Muscle of leg (tissue), 11 donors: Measurements from ENCODE around the gene NEK9. TPM values are rescaled to one million over a fixed set of nuclear protein-coding genes. Genes with fewer than 3 reads are reported as not detected.
"Not testable (repeated sequence)": the region's sequence is repeated elsewhere in the genome, so short reads cannot be mapped to it uniquely, and the experiment has no call there.

Experiments used
- DNase-seq: peaks from one replicate; pipeline ENCODE4 v3.0.0; 2013
- H3K27ac ChIP-seq: one replicate; pipeline ENCODE4 v1.5.1; 2013; ENCODE audit warnings: mild to moderate bottlenecking, low read length, control low read depth
- H3K27me3 ChIP-seq: one replicate; pipeline ENCODE4 v1.6.1; 2013; ENCODE audit warnings: low read length; ENCODE audit not compliant: control insufficient read depth, insufficient read depth
- H3K36me3 ChIP-seq: one replicate; pipeline ENCODE4 v1.6.1; 2013; ENCODE audit warnings: low read length; ENCODE audit not compliant: control insufficient read depth, insufficient read depth
- H3K4me1 ChIP-seq: one replicate; pipeline ENCODE4 v1.6.1; 2013; ENCODE audit warnings: low read length; ENCODE audit not compliant: control insufficient read depth, insufficient read depth
- H3K4me3 ChIP-seq: one replicate; pipeline ENCODE4 v1.5.1; 2013; ENCODE audit warnings: low read length, control low read depth
- H3K9me3 ChIP-seq: replicated peaks from 2 replicates; pipeline ENCODE4 v1.6.1; 2013; ENCODE audit warnings: low read depth, low read length; ENCODE audit not compliant: control insufficient read depth
- WGBS: methylation state at CpG from one replicate; pipeline ENCODE4 v1.1.5; 2013; ENCODE audit warnings: missing lambda C conversion rate; ENCODE audit not compliant: insufficient coverage; 5-methylcytosine and 5-hydroxymethylcytosine counted together
- polyA plus RNA-seq, 8 donors: library from polyadenylated mRNA; unstranded; fragments of 120-200 nt; gene quantifications; one replicate each; pipeline versions ENCODE4 v1.2.1 to v1.2.3, GENCODE V29; 2013; ENCODE audit warnings: inconsistent platforms in 1 of 8, low replicate concordance in 1 of 8; ENCODE audit not compliant: insufficient read length in 8 of 8, insufficient read depth in 1 of 8
- total RNA-seq: library from RNA; stranded (reverse); fragments of 120-200 nt; gene quantifications from one replicate; pipeline ENCODE4 v1.2.4, GENCODE V29; 2013

NEK9 gene
- total and polyA plus RNA-seq, 9 donors = 34.4 to 99.7 (median 81.1) TPM

DNA sequence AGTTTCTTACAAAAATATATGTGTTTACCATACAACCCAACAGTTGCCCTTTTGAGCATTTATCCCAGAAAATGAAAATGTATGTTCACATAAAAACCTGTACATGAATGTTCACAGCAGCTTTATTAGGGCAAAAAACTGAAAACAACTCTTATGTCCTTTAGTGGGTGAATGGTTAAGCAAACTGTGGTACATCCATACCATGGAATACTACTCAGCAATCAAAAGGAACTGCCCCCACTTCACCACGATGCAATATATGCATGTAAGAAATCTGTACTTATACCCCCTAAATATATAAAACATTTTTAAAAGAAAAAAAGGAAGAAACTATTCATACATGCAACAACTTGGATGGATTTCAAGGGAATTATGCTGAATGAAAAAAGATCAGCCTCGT is 6.7 kb upstream of the NEK9 start:
- Histone ChIP-seq H3K27me3 (no peaks in the 10 kb centered on the region), H3K4me1 (no peaks in the 10 kb centered on the region), H3K27ac (no peak overlapping the region), H3K36me3 (peaks cover 22% of the 10 kb centered on the region), H3K9me3 (peaks cover 2% of the 10 kb centered on the region), H3K4me3 (no peak overlapping the region)
- no CpG with 5 or more reads among the region's 2 CpGs for WGBS
- DNase-seq = no peak

DNA sequence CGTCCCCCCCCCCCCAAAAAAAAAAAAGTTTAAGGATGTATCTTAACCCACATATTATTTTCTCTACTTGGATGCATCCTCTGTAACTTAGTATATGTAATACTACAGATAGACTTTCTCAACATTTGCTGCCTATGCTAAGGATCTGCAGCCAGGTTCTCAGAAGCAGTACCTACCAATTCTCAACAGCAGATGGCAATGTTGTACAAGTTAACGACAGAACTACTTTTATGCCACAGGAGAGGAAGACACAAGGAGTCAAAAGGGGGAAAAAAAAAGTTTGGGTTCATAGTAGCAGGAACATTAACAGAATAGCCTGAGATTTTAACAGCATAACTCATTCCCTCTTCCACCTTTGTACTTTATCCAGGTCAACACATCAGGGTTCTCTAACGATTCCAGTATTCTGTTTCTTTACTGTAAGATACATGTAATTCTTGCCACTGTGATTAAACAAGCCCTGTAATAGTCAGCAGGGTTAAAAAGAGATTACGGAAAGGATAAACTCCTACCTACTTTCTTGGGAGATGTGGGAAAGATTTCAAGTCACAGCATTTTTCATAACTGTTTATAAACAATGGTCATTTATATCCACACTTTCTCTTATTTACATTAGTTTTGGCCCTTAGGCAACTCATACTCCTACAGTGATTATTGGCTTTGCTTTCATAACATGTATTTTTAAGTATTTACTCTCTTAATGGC is 5.7 kb upstream of the NEK9 start:
- no peak overlapping the region for H3K27ac ChIP-seq
- no peaks in the 10 kb centered on the region for H3K27me3 ChIP-seq
- DNase-seq = peak; percentile 87
- H3K4me3 ChIP-seq = no peak overlapping the region
- WGBS = no CpG with 5 or more reads among the region's 4 CpGs
- H3K4me1 ChIP-seq = peaks cover 7% of the 10 kb centered on the region
- H3K9me3 ChIP-seq = peaks cover 2% of the 10 kb centered on the region
- H3K36me3 ChIP-seq = peaks cover 22% of the 10 kb centered on the region

DNA sequence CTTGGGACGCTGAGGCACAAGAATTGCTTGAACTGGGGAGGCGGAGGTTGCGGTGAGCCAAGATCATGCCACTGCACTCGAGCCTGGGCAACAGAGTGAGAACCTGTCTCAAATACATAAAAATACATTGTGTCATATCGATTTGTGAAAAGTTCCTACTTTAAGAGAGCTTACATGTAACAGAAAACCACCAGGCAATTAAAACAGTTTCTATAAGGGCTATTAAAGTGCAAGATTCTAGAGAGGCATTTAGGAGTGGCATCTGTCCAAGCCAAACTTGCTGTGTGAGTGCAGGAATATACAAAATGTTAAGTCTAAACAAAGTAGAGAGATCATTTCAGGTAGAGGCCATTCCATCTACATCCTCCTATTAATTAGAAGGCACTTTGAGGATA is 1.7 kb upstream of the NEK9 start:
- H3K4me3 ChIP-seq = no peak overlapping the region
- no peak overlapping the region for H3K27ac ChIP-seq
- 89% methylated on average over 1 of the region's 5 CpGs for WGBS
- no peaks in the 10 kb centered on the region for H3K27me3 ChIP-seq
- H3K36me3 ChIP-seq = peaks cover 9% of the 10 kb centered on the region
- peaks cover 1% of the 10 kb centered on the region for H3K9me3 ChIP-seq
- DNase-seq = no peak
- H3K4me1 ChIP-seq = peaks cover 16% of the 10 kb centered on the region

DNA sequence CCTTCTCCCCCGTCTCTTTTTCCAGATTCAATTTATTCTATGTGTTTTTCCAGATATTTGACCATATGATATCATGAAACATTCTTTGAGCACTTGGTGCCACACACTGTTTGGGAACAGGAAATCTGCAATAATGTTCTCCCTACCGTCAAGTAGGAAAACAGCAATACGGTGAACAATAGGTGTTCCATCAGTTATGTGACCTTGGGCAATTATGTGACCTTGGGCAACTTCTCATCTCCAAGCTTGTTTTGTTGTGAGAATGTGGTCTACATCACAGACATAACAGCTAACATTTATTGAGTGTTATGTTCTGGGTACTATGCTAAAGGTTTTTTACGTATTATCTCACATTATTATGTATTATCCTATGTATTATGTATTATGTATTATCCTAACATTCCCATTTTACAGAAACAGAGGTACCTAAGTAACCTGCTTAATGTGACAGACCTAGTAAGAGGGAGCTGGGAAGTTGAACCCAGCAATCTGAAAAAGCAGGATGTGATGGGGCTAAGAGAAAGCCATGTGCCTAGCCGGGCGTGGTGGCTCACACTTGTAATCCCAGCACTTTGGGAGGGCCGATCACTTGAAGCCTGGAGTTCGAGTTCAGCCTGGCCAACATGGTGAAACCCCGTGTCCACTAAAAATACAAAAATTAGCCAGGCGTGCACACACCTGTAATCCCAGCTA is 1.2 kb upstream of the NEK9 start:
- Histone ChIP-seq H3K4me3 (peak overlapping the region; percentile 94), H3K9me3 (no peaks in the 10 kb centered on the region), H3K27ac (peak overlapping the region; percentile 94), H3K36me3 (peaks cover 5% of the 10 kb centered on the region), H3K4me1 (peaks cover 16% of the 10 kb centered on the region), H3K27me3 (no peaks in the 10 kb centered on the region)
- no peak for DNase-seq
- 90% methylated on average over 6 of the region's 10 CpGs for WGBS

DNA sequence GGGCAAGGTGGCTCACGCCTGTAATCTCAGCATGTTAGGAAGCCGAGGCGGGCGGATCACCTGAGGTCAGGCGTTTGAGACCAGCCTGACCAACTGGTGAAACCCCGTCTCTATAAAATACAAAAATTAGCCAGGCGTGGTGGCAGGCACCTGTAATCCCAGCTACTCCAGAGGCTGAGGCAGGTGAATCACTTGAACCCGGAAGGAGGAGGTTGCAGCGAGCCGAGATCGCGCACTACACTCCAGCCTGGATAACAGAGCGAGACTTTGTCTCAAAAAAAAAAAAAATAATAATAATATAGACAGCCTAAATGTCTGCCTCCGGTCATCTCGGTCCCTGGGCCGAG is 599 bp upstream of the NEK9 start:
- Histone ChIP-seq H3K4me3 (peak overlapping the region; percentile 94), H3K27ac (peak overlapping the region; percentile 94), H3K4me1 (peaks cover 16% of the 10 kb centered on the region)
- H3K36me3 ChIP-seq, H3K27me3 ChIP-seq, H3K9me3 ChIP-seq, DNase-seq: not testable (repeated sequence)
- WGBS = 43% methylated on average over 6 of the region's 16 CpGs

DNA sequence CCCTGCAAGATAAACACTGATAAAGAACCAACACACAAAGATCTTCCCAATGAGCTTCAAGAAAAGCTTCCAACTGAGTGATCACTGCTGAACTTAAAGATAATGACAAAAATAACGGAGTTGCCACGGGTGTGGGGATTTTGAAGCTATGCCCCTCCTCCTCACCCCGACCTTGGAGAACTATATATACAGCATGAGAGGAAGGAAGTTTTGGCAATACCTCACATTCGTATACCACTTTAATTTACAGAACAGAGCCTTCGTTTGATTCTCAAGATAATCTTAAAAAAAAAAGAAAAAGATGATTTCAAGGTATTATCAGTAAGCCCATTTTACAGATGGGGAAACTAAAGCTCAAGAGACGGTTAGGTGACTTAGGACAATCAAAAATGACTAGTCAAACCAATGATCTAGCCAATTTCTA is 715 bp downstream of the NEK9 start:
- no peak for DNase-seq
- Histone ChIP-seq H3K36me3 (peaks cover 13% of the 10 kb centered on the region), H3K4me1 (peaks cover 16% of the 10 kb centered on the region), H3K9me3 (no peaks in the 10 kb centered on the region), H3K4me3 (peak overlapping the region; percentile 94), H3K27ac (peak overlapping the region; percentile 94), H3K27me3 (no peaks in the 10 kb centered on the region)
- WGBS = no CpG with 5 or more reads among the region's 6 CpGs

DNA sequence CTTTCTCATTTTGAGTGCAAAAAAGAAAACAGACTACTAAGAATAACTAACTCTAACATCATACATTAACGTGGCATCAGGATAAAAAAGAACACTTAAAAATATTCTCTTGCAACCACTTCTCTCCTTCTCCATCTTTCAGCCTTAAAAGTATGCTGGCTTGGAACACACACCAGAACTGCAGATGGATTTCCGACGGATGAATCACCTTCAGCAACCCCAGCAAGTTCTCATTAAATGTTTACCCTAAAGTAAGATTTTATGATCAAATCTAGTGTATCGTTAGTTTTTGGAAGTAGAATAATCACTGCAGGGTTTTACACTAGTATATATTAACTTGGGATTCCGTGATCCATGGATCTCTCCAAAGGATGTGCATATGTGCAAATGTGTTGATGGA is 1.2 kb downstream of the NEK9 start:
- no peak for DNase-seq
- H3K9me3 ChIP-seq = no peaks in the 10 kb centered on the region
- H3K36me3 ChIP-seq = peaks cover 11% of the 10 kb centered on the region
- peak overlapping the region; percentile 94 for H3K4me3 ChIP-seq
- H3K4me1 ChIP-seq = peaks cover 16% of the 10 kb centered on the region
- WGBS = no CpG with 5 or more reads among the region's 5 CpGs
- H3K27ac ChIP-seq = no peak overlapping the region
- no peaks in the 10 kb centered on the region for H3K27me3 ChIP-seq

DNA sequence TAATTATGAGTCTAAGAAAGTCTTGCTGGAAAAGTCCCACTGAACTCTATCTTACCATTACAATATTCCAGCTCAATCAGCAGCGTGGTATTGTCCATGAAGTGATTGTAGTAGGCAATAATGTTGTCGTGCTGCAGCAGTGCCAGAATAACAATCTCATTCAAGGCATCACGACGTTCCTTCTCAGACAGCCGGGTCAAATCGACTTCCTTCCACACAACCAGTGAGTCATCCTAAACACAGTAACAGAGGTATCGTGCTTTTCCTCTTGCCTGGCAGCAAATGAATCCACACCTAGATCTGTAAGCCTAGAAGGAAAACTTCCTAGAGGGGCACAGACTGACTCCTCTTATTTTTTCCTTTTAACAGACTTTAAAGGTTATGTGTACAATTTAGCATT is 2.9 kb downstream of the NEK9 start:
- Histone ChIP-seq H3K27me3 (no peaks in the 10 kb centered on the region), H3K4me1 (peaks cover 16% of the 10 kb centered on the region), H3K36me3 (peaks cover 13% of the 10 kb centered on the region), H3K4me3 (no peak overlapping the region), H3K27ac (peak overlapping the region; percentile 31), H3K9me3 (no peaks in the 10 kb centered on the region)
- DNase-seq = peak; percentile 43
- WGBS = 61% methylated on average over 5 of the region's 7 CpGs

DNA sequence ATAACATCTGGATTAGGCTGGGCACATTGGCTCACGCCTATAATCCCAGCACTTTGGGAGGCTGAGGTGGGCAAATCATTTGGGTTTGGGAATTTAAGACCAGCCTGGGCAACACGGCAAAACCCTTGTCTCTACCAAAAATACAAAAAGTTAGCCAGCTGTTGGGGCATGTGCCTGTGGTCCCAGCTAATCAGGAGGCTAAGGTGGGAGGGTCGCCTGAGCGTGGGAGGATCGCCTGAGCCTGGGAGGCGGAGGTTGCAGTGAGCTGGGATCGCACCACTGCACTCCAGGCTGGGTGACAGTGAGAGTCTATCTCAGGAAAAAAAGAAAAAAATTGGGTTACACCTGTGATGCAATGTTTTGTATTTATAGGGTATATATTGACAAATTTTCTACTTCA is 5.3 kb downstream of the NEK9 start:
- WGBS = 85% methylated on average over 5 of the region's 7 CpGs
- DNase-seq = no peak
- H3K36me3 ChIP-seq = peaks cover 25% of the 10 kb centered on the region
- no peaks in the 10 kb centered on the region for H3K9me3 ChIP-seq
- H3K27me3 ChIP-seq = no peaks in the 10 kb centered on the region
- no peak overlapping the region for H3K27ac ChIP-seq
- H3K4me3 ChIP-seq = no peak overlapping the region
- peaks cover 7% of the 10 kb centered on the region for H3K4me1 ChIP-seq

DNA sequence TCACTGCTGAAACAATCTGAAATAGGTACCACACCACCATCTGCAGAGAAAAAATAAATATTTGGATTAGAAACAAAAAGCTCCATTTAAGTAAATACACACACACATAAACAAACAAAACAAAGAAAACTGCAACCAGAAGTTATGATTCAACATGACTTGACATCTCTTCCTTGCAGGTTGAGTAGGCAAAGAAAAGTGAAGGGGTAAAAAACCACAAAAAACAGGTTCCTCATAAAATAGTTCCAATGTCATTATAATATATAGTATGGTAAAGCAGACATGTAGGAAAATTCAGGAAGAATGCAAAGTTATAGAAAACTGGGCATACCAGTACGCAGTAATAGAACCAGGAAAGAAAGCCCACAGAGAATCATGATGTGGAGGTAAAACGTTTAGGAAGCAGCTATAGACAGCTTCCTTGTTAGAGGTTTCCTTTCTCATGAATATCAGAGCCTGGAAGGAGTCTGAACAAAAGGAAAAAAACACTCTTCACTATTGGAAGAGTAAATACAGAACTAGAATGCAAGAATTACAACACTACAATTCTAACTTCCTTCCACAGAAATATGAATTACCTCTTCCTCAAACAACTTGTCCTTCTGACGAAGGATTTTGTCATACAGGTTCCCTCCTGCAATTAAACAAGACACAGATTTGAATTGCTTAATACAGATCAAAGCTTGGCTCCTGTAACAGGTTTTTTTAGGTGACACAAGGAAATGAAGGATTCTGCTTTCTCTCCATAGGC is 6.1 kb downstream of the NEK9 start:
- no peaks in the 10 kb centered on the region for H3K9me3 ChIP-seq
- no peak overlapping the region for H3K4me3 ChIP-seq
- DNase-seq = no peak
- WGBS = no CpG with 5 or more reads among the region's 3 CpGs
- H3K27me3 ChIP-seq = no peaks in the 10 kb centered on the region
- H3K27ac ChIP-seq = no peak overlapping the region
- H3K4me1 ChIP-seq = peaks cover 2% of the 10 kb centered on the region
- H3K36me3 ChIP-seq = peaks cover 32% of the 10 kb centered on the region
